ENCODE data around the gene NHS.

The NHS gene

GRCh38 chrX:17736856-17737709 is 362.1 kb downstream of the NHS start, which contains the start of gene SCML1:
Gene SCML1, plus strand, starts transcription at chrX:17737493. Its CDS starts 6,694 bp downstream, at chrX:17744187.
- Histone ChIP-seq H3K27me3 (ENCODE audit: insufficient read depth, low read length) (no peaks in the 10 kb centered on the region), H3K4me1 (ENCODE audit: control insufficient read depth, insufficient read depth, low read length, unreplicated experiment) (peaks cover 15% of the 10 kb centered on the region), H3K27ac (ENCODE audit: low read depth, low read length) (peak within 1 kb of the TSS; percentile 87), H3K36me3 (ENCODE audit: insufficient read depth, low read length) (no peaks in the 10 kb centered on the region), H3K79me2 (ENCODE audit: control insufficient read depth, insufficient read depth, low read length, unreplicated experiment) (peaks cover 43% of the 10 kb centered on the region), H3K4me3 (ENCODE audit: low read depth, low read length) (peak within 1 kb of the TSS; percentile 97), H2AFZ (ENCODE audit: low read length, unreplicated experiment) (peak within 1 kb of the TSS; percentile 75)

DNA sequence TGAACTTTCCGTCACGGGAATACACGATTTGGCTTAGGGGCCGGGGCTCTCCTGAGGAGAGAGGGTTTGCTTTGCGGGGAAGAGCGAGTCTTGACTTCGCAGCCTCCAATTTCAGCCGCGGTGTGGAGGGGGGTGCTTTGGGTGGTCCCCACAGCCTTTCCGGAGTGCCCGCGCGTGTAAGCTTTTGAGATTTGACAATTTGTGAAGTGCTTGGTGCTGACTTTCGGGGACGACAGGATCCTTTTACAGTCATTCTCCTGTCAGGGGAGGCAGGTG is 362.6 kb downstream of the NHS start:
- Histone ChIP-seq H3K4me3 (ENCODE audit: low read depth, low read length) (peak overlapping the region; percentile 97), H3K27me3 (ENCODE audit: insufficient read depth, low read length) (no peaks in the 10 kb centered on the region), H3K36me3 (ENCODE audit: insufficient read depth, low read length) (no peaks in the 10 kb centered on the region), H2AFZ (ENCODE audit: low read length, unreplicated experiment) (peak overlapping the region; percentile 20), H3K79me2 (ENCODE audit: control insufficient read depth, insufficient read depth, low read length, unreplicated experiment) (peaks cover 49% of the 10 kb centered on the region), H3K27ac (ENCODE audit: low read depth, low read length) (peak overlapping the region; percentile 87), H3K4me1 (ENCODE audit: control insufficient read depth, insufficient read depth, low read length, unreplicated experiment) (peaks cover 17% of the 10 kb centered on the region)

GRCh38 chrX:17737986-17738713 is 363.1 kb downstream of the NHS start:
- Histone ChIP-seq H3K27ac (ENCODE audit: low read depth, low read length) (peak overlapping the region; percentile 87), H3K4me1 (ENCODE audit: control insufficient read depth, insufficient read depth, low read length, unreplicated experiment) (peaks cover 20% of the 10 kb centered on the region), H3K4me3 (ENCODE audit: low read depth, low read length) (peak overlapping the region; percentile 97), H3K79me2 (ENCODE audit: control insufficient read depth, insufficient read depth, low read length, unreplicated experiment) (peaks cover 54% of the 10 kb centered on the region), H2AFZ (ENCODE audit: low read length, unreplicated experiment) (peak overlapping the region; percentile 75), H3K27me3 (ENCODE audit: insufficient read depth, low read length) (no peaks in the 10 kb centered on the region), H3K36me3 (ENCODE audit: insufficient read depth, low read length) (no peaks in the 10 kb centered on the region)

DNA sequence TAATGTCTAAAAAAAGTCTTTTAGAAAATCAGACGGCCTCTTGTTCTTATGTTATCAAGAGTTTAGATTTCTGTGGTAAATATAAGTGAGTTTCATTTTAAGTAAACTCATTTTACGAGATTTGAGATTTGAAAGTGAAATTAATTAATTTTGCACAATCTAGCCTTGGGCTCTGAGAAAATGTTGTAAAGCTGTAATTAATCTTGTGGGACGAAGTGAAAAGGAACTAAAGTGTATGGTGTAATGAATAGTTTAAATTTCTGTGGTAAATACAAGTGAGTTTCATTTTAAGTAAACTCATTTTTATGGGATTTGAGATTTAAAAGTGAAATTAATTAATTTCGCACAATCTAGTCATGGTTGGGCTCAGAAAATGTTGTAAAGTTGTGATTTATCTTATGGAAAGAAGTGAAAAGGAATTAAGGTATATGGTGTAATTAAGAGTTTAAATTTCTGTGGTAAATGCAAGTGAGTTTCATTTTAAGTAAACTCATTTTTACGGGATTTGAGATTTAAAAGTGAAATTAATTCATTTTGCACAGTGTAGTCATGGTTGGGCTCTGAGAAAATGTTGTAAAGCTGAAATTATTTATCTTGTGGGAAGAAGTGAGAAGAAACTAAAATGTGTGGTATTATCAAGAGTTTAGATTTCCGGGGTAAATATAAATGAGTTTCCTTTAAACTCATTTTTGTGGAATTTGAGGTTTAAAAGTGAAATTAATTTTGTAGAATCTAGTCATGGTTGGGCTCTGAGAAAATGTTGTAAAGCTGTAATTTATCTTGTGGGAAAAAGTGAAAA is 363.9 kb downstream of the NHS start:
- Histone ChIP-seq H3K27ac (ENCODE audit: low read depth, low read length) (peak overlapping the region; percentile 87), H3K4me1 (ENCODE audit: control insufficient read depth, insufficient read depth, low read length, unreplicated experiment) (peaks cover 27% of the 10 kb centered on the region), H3K36me3 (ENCODE audit: insufficient read depth, low read length) (no peaks in the 10 kb centered on the region), H3K4me3 (ENCODE audit: low read depth, low read length) (peak overlapping the region; percentile 97), H2AFZ (ENCODE audit: low read length, unreplicated experiment) (peak overlapping the region; percentile 75), H3K27me3 (ENCODE audit: insufficient read depth, low read length) (no peaks in the 10 kb centered on the region), H3K79me2 (ENCODE audit: control insufficient read depth, insufficient read depth, low read length, unreplicated experiment) (peaks cover 61% of the 10 kb centered on the region)

DNA sequence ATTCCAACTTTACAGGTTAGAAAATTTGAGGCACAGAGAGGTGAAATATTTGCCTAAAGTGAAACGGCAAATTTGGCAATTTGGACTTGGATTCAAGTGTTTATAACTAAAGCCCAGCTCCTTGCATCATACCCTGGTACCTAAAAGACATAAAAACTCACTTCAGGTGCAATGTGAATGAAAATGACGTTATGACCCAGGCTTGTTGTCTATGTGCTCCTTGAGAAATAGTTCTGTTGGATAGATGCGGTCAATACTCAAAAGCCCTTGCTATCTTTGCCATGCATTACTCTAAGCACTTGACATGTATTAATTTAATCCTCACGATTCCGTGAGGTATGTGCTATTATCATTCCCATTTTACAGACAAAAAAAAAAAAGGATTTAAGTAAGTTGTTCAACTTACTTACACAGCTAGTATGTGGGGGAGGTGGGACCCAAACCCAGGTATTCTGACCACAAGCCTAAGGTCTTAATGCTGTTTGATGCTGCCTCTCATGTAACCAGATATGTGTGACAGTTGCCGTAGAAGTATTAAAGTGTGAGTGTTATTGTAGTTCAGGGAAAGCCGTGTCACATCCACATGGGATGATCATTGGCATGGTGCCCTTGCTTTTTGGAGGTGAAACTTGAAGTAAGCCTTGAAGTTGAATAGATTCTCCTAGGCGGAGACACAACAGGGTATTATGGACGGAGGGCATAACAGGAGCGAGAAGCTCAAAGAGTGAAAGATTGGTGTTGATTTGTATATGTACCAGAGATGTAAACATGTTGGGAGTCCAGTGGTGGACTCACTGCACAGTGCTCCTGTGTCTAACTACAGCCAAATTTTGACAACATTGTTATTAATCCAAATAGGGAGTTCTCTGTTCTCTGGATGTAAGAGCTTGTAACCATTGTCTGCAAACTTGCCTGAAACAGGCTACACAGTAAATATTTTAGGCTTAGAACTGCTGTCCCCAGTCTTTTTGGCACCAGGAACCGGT is 365.4 kb downstream of the NHS start:
- no peak overlapping the region for H3K27ac ChIP-seq (ENCODE audit: low read depth, low read length)
- no peaks in the 10 kb centered on the region for H3K36me3 ChIP-seq (ENCODE audit: insufficient read depth, low read length)
- no peak overlapping the region for H2AFZ ChIP-seq (ENCODE audit: low read length, unreplicated experiment)
- no peaks in the 10 kb centered on the region for H3K27me3 ChIP-seq (ENCODE audit: insufficient read depth, low read length)
- peaks cover 68% of the 10 kb centered on the region for H3K79me2 ChIP-seq (ENCODE audit: control insufficient read depth, insufficient read depth, low read length, unreplicated experiment)
- peaks cover 32% of the 10 kb centered on the region for H3K4me1 ChIP-seq (ENCODE audit: control insufficient read depth, insufficient read depth, low read length, unreplicated experiment)
- H3K4me3 ChIP-seq (ENCODE audit: low read depth, low read length): no peak overlapping the region; the same call in 1 of the 2 replicates

DNA sequence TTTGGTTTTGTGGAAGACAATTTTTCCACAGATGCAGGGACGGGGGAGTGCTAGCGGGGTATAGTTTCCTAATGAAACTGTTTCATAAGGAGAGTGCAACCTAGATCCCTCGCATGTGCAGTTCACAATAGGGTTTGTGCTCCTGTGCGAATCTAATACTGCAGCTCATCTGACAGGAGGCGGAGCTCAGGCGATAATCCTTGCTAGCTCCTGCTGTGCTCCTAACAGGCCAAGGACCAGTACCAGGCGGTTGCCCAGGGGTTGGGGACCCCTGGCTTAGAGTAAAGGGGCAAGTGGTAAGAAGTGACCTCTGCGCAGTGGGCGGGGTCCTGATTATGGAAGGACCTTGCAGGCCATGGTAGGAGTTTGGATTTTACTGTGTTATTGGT is 366.1 kb downstream of the NHS start:
- H3K4me1 ChIP-seq (ENCODE audit: control insufficient read depth, insufficient read depth, low read length, unreplicated experiment): peaks cover 30% of the 10 kb centered on the region
- no peak overlapping the region for H3K27ac ChIP-seq (ENCODE audit: low read depth, low read length)
- no peaks in the 10 kb centered on the region for H3K27me3 ChIP-seq (ENCODE audit: insufficient read depth, low read length)
- H3K36me3 ChIP-seq (ENCODE audit: insufficient read depth, low read length): no peaks in the 10 kb centered on the region
- H3K4me3 ChIP-seq (ENCODE audit: low read depth, low read length): no peak overlapping the region
- H3K79me2 ChIP-seq (ENCODE audit: control insufficient read depth, insufficient read depth, low read length, unreplicated experiment): peaks cover 71% of the 10 kb centered on the region
- H2AFZ ChIP-seq (ENCODE audit: low read length, unreplicated experiment): no peak overlapping the region

- Histone ChIP-seq H3K4me1 (ENCODE audit: control insufficient read depth, insufficient read depth, low read length, unreplicated experiment) (peaks cover 30% of the 10 kb centered on the region), H3K36me3 (ENCODE audit: insufficient read depth, low read length) (no peaks in the 10 kb centered on the region), H3K27me3 (ENCODE audit: insufficient read depth, low read length) (no peaks in the 10 kb centered on the region), H3K27ac (ENCODE audit: low read depth, low read length) (no peak overlapping the region), H2AFZ (ENCODE audit: low read length, unreplicated experiment) (no peak overlapping the region), H3K79me2 (ENCODE audit: control insufficient read depth, insufficient read depth, low read length, unreplicated experiment) (peaks cover 74% of the 10 kb centered on the region), H3K4me3 (ENCODE audit: low read depth, low read length) (no peak overlapping the region)
These were observed 368.9 kb downstream of the NHS start for GRCh38 chrX:17743913-17744312.

DNA sequence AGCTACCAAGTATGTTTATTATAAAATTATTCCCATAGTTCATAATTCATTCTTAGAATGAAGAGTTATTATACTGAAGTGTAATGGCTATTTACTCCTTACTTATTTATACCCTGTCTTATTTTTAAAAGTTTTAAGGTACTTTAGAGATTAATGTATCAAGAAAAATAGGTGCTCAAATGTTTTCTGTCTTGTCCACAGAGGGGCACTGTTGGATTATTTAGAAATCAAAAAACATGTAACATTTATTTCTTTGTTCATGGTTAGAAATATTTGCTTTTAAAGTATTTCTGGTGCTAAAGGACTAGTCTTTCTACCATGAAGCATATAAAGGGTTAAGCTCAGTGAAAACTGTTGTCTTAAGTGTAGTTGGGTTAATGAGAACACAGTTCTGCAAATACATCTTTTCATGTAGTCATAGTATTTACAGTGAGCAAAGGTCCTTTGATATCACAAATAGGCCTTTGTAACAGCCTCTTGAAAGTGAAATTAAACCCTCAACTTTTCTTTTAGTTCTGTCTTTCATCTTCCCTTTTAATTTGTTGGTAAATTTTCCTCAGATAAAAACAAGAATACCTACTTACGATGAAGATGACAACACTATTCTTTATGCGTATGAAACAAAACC is 370.0 kb downstream of the NHS start:
- Histone ChIP-seq H3K27ac (ENCODE audit: low read depth, low read length) (no peak overlapping the region), H3K4me3 (ENCODE audit: low read depth, low read length) (no peak overlapping the region), H3K4me1 (ENCODE audit: control insufficient read depth, insufficient read depth, low read length, unreplicated experiment) (peaks cover 22% of the 10 kb centered on the region), H3K27me3 (ENCODE audit: insufficient read depth, low read length) (no peaks in the 10 kb centered on the region), H2AFZ (ENCODE audit: low read length, unreplicated experiment) (no peak overlapping the region), H3K36me3 (ENCODE audit: insufficient read depth, low read length) (no peaks in the 10 kb centered on the region), H3K79me2 (ENCODE audit: control insufficient read depth, insufficient read depth, low read length, unreplicated experiment) (peaks cover 63% of the 10 kb centered on the region)

GRCh38 chrX:17747692-17748091 is 372.7 kb downstream of the NHS start:
- Histone ChIP-seq H2AFZ (ENCODE audit: low read length, unreplicated experiment) (no peak overlapping the region), H3K27ac (ENCODE audit: low read depth, low read length) (no peak overlapping the region), H3K36me3 (ENCODE audit: insufficient read depth, low read length) (peaks cover 10% of the 10 kb centered on the region), H3K27me3 (ENCODE audit: insufficient read depth, low read length) (no peaks in the 10 kb centered on the region), H3K4me3 (ENCODE audit: low read depth, low read length) (no peak overlapping the region), H3K79me2 (ENCODE audit: control insufficient read depth, insufficient read depth, low read length, unreplicated experiment) (peaks cover 38% of the 10 kb centered on the region), H3K4me1 (ENCODE audit: control insufficient read depth, insufficient read depth, low read length, unreplicated experiment) (peaks cover 24% of the 10 kb centered on the region)
